Neural progenitor cell (in vitro differentiated cells): Measurements from ENCODE around the gene ZNF322. TPM values are rescaled to one million over a fixed set of nuclear protein-coding genes. Genes with fewer than 3 reads are reported as not detected.
"Not testable (repeated sequence)": the region's sequence is repeated elsewhere in the genome, so short reads cannot be mapped to it uniquely, and the experiment has no call there.

ENCODE experiments used
- DNase-seq: peaks from one replicate; pipeline ENCODE4 v3.0.0-alpha.2; 2016; ENCODE audit warnings: low spot score
- H2AFZ ChIP-seq: fragments of 200-600 bp; sonication (generic); replicated peaks from 2 replicates; pipeline ENCODE4 v1.6.1; 2016; ENCODE audit warnings: antibody characterized with exemption
- H3F3A ChIP-seq: fragments of 200-600 bp; sonication (generic); 2 replicates; pipeline ENCODE4 v1.6.1; 2016; ENCODE audit warnings: antibody characterized with exemption, low read depth
- H3K27ac ChIP-seq: fragments of 200-600 bp; sonication (generic); 2 replicates; pipeline ENCODE4 v1.5.1; 2016; ENCODE audit warnings: mild to moderate bottlenecking
- H3K27me3 ChIP-seq: fragments of 200-600 bp; sonication (generic); 2 replicates; pipeline ENCODE4 v1.6.1; 2016; ENCODE audit warnings: mild to moderate bottlenecking, moderate library complexity
- H3K36me3 ChIP-seq: fragments of 200-600 bp; sonication (generic); 2 replicates; pipeline ENCODE4 v1.5.1; 2016
- H3K4me1 ChIP-seq: fragments of 200-600 bp; sonication (generic); 2 replicates; pipeline ENCODE4 v1.6.1; 2016; ENCODE audit warnings: mixed run types
- H3K4me2 ChIP-seq: fragments of 200-600 bp; sonication (generic); 2 replicates; pipeline ENCODE4 v1.6.1; 2016
- H3K4me3 ChIP-seq: fragments of 200-600 bp; sonication (generic); 2 replicates; pipeline ENCODE4 v1.5.1; 2016
- H3K79me2 ChIP-seq: fragments of 200-600 bp; sonication (generic); 2 replicates; pipeline ENCODE4 v1.6.1; 2016; ENCODE audit warnings: low read depth
- H3K9ac ChIP-seq: fragments of 200-600 bp; sonication (generic); 2 replicates; pipeline ENCODE4 v1.6.1; 2016
- H3K9me3 ChIP-seq: fragments of 200-600 bp; sonication (generic); 2 replicates; pipeline ENCODE4 v1.5.1; 2016; ENCODE audit warnings: low read depth
- H4K20me1 ChIP-seq: fragments of 200-600 bp; sonication (generic); 2 replicates; pipeline ENCODE4 v1.6.1; 2016; ENCODE audit warnings: low read depth
- H3K27ac Mint-ChIP-seq: 3 replicates; pipeline ENCODE4 v1.8.0; 2021; ENCODE audit warnings: mixed read lengths
- H3K27me3 Mint-ChIP-seq: 2 replicates; pipeline ENCODE4 v1.8.0; 2022; ENCODE audit warnings: low read depth, mild to moderate bottlenecking, inconsistent platforms, moderate library complexity, mixed read lengths; ENCODE audit not compliant: insufficient read depth
- H3K36me3 Mint-ChIP-seq: 3 replicates; pipeline ENCODE4 v1.8.0; 2021; ENCODE audit warnings: mixed read lengths
- H3K4me1 Mint-ChIP-seq: 3 replicates; pipeline ENCODE4 v1.8.0; 2021; ENCODE audit warnings: mixed read lengths
- H3K4me3 Mint-ChIP-seq: 3 replicates; pipeline ENCODE4 v1.8.0; 2021; ENCODE audit warnings: mild to moderate bottlenecking, moderate library complexity, mixed read lengths
- H3K9me3 Mint-ChIP-seq: 3 replicates; pipeline ENCODE4 v1.8.0; 2020; ENCODE audit warnings: mixed read lengths
- CTCF ChIP-seq: fragments of 200-600 bp; sonication (generic); IDR thresholded peaks from 2 replicates; pipeline ENCODE4 v1.5.1; 2017; ENCODE audit warnings: antibody characterized with exemption, mild to moderate bottlenecking
- EZH2 ChIP-seq: fragments of 200-600 bp; sonication (generic); IDR thresholded peaks from 2 replicates; pipeline ENCODE4 v1.6.1; 2017; ENCODE audit warnings: antibody characterized with exemption, mild to moderate bottlenecking, moderate library complexity
- EZH2phosphoT487 ChIP-seq: fragments of 200-600 bp; sonication (generic); IDR thresholded peaks from 2 replicates; pipeline ENCODE4 v1.6.1; 2017; ENCODE audit warnings: antibody characterized with exemption
- total RNA-seq: library from RNA; depleted of rRNA; stranded (reverse); fragments of >200 nt; gene quantifications from 2 replicates; pipeline ENCODE4 v1.2.3, GENCODE V29; 2015; ENCODE audit warnings: low replicate concordance

ZNF322 gene
- total RNA-seq, 1 donor from 2014 or later, result 54.8 TPM

- not testable (repeated sequence) for DNase-seq
Observed at GRCh38 chr6:26682435-26683042, 23.0 kb upstream of the ZNF322 start.

GRCh38 chr6:26673287-26673686 is 13.7 kb upstream of the ZNF322 start:
- H3K36me3 ChIP-seq, H3K9me3 Mint-ChIP-seq, H3K9me3 ChIP-seq, H3K9ac ChIP-seq, H3K79me2 ChIP-seq, H2AFZ ChIP-seq, H3K27ac ChIP-seq, H4K20me1 ChIP-seq, H3K27me3 Mint-ChIP-seq, H3K4me1 ChIP-seq, H3K27me3 ChIP-seq, DNase-seq, H3K4me3 ChIP-seq, H3K27ac Mint-ChIP-seq, H3K4me1 Mint-ChIP-seq, H3K4me2 ChIP-seq, H3K36me3 Mint-ChIP-seq, H3K4me3 Mint-ChIP-seq: not testable (repeated sequence)
- peaks cover 11% of the 10 kb centered on the region for H3F3A ChIP-seq

More at GRCh38 chr6:26682435-26683042, 23.0 kb upstream of the ZNF322 start:
- not testable (repeated sequence) for H3K4me2 ChIP-seq, H3K4me3 Mint-ChIP-seq, H3K9me3 ChIP-seq, H3K9me3 Mint-ChIP-seq, H3K27ac Mint-ChIP-seq, H3K4me1 ChIP-seq, H3K27ac ChIP-seq, H3K27me3 ChIP-seq, H4K20me1 ChIP-seq, H3K36me3 Mint-ChIP-seq, H3F3A ChIP-seq, H3K79me2 ChIP-seq, H3K4me3 ChIP-seq, H2AFZ ChIP-seq, H3K27me3 Mint-ChIP-seq, H3K36me3 ChIP-seq, H3K4me1 Mint-ChIP-seq, H3K9ac ChIP-seq

DNA sequence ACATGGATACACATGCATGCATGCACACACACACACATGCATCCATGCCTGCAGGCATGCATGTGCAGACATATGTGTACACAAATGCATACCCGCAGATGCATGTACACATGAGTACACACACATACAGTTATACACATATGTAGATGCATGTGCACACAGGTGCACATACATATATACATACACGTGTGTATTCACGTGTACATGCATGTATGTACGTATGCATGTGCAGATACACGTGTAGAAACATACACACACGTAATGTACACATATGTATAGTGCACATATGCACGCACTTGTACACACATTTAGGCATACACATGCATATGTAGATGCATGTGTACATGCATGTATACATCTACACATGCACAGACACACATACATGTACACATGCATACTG is 11.0 kb upstream of the ZNF322 start:
- not testable (repeated sequence) for H3K9me3 Mint-ChIP-seq, H3K4me3 ChIP-seq, H3K36me3 Mint-ChIP-seq, H3K4me2 ChIP-seq, H3K9ac ChIP-seq, H3K4me1 ChIP-seq, H2AFZ ChIP-seq, H3K9me3 ChIP-seq, H4K20me1 ChIP-seq, H3K27ac ChIP-seq, H3K27me3 Mint-ChIP-seq, H3K4me1 Mint-ChIP-seq, DNase-seq, H3K79me2 ChIP-seq, H3K4me3 Mint-ChIP-seq, H3K36me3 ChIP-seq, H3K27ac Mint-ChIP-seq
- H3K27me3 ChIP-seq, result peaks cover 14% of the 10 kb centered on the region
- peaks cover 11% of the 10 kb centered on the region for H3F3A ChIP-seq

DNA sequence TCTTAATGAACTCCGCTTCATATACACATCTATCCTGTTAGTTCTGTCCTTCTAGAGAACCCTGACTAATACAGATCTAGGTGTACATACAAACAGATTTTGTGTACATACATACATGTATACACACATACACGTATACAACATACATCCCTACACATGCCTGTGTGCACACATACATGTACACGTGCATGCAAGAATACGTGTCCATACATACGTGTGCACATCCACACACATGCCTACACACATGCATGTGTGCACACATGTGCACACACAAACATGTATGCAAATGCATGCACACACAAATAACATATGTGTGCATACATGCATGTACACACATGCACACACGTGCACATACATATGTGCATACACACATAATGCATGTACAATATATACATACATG is 10.5 kb upstream of the ZNF322 start:
- not testable (repeated sequence) for H3K27me3 Mint-ChIP-seq, H3K27ac Mint-ChIP-seq, H3K4me3 ChIP-seq, H3K4me2 ChIP-seq, H2AFZ ChIP-seq, H3K9me3 Mint-ChIP-seq, H3K36me3 ChIP-seq, H3K9me3 ChIP-seq, H3K36me3 Mint-ChIP-seq, H4K20me1 ChIP-seq, H3K4me1 Mint-ChIP-seq, H3K79me2 ChIP-seq, DNase-seq, H3K4me3 Mint-ChIP-seq, H3K4me1 ChIP-seq, H3K9ac ChIP-seq, H3K27ac ChIP-seq
- Histone ChIP-seq H3F3A (peaks cover 11% of the 10 kb centered on the region), H3K27me3 (peaks cover 20% of the 10 kb centered on the region)

DNA sequence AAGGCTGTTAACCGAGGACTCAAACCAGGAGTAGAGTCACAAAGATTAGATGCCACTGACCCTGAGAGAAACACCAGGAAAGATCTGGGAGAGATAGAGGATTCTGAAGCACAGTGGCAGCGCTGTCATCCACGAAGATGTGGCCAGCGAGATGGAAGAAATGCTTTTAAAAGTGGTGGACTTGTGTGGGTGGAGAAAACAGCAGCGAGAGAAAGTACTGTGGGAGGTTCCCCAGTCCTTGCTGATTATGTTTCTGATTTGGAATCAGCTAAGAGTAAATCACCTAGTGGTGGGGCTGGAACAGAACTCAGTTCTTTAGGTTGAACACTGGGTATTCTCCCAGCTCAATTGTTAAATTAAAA is 435 bp upstream of the ZNF322 start:
- H2AFZ ChIP-seq, result peak overlapping the region; percentile 86
- peak overlapping the region; percentile 73 for H3K4me3 ChIP-seq
- H3K27me3 ChIP-seq, result peaks cover 47% of the 10 kb centered on the region
- H3K36me3 ChIP-seq, result peaks cover 6% of the 10 kb centered on the region
- H3K4me2 ChIP-seq, result peak overlapping the region; percentile 96
- H3K9me3 ChIP-seq, result no peaks in the 10 kb centered on the region
- Mint-ChIP-seq H3K27ac (no peak overlapping the region), H3K4me1 (peaks cover 7% of the 10 kb centered on the region), H3K4me3 (peak overlapping the region; percentile 86), H3K9me3 (peaks cover 5% of the 10 kb centered on the region), H3K27me3 (peaks cover 13% of the 10 kb centered on the region), H3K36me3 (peaks cover 31% of the 10 kb centered on the region)
- peaks cover 7% of the 10 kb centered on the region for H3K4me1 ChIP-seq
- no peak overlapping the region for H3K27ac ChIP-seq
- TF ChIP-seq EZH2 (peak; percentile 12), CTCF (peak; percentile 28), EZH2phosphoT487 (no peak)
- DNase-seq, result no peak
- H4K20me1 ChIP-seq, result peaks cover 24% of the 10 kb centered on the region
- H3K79me2 ChIP-seq, result peaks cover 43% of the 10 kb centered on the region
- no peak overlapping the region for H3K9ac ChIP-seq
- H3F3A ChIP-seq, result no peaks in the 10 kb centered on the region
